Motor neuron (in vitro differentiated cells): ENCODE data around the gene SRCAP. TPM values are rescaled to one million over a fixed set of nuclear protein-coding genes. Genes with fewer than 3 reads are reported as not detected.

Experiments used
- ATAC-seq, 8 experiments: fragments of 200-7000 bp; cut with Tn5 transposase; replicated peaks in 6 of 8; 2 replicates each; pipeline ENCODE4 v1.8.0; 2021; ENCODE audit warnings: mild to moderate bottlenecking in 8 of 8, moderate library complexity in 8 of 8
- H3K27ac ChIP-seq, 2 donors: fragments of 250-450 bp; sonication (Bioruptor Pico); 2 replicates each; pipeline ENCODE4 v1.9.0; 2021; ENCODE audit warnings: antibody characterized with exemption in 2 of 2, mild to moderate bottlenecking in 2 of 2, moderate library complexity in 1 of 2
- H3K4me1 ChIP-seq, 2 donors: fragments of 250-450 bp; sonication (Bioruptor Pico); replicated peaks in 1 of 2; 2 replicates each; pipeline ENCODE4 v1.6.1; 2021; ENCODE audit warnings: antibody characterized with exemption in 2 of 2, mild to moderate bottlenecking in 2 of 2, moderate library complexity in 1 of 2
- H3K4me3 ChIP-seq, 5 donors: fragments of 250-450 bp; sonication (Bioruptor Pico); 2 replicates each; pipeline ENCODE4 v1.9.0; 2021; ENCODE audit warnings: antibody characterized with exemption in 5 of 5, mild to moderate bottlenecking in 5 of 5, moderate library complexity in 4 of 5
- WGBS, 10 experiments: fragments of 450-650 bp; shearing (Covaris generic); methylation state at CpG; one replicate each; pipeline ENCODE4 v1.0.0; 2022; 5-methylcytosine and 5-hydroxymethylcytosine counted together
- in situ Hi-C, 9 experiments: fragments of 400-800 bp; cut with MboI; loops; one replicate each; pipeline ENCODE4 v1.15.0; 2021; ENCODE audit warnings: low sequenced_read_pairs in 9 of 9, low pct_unique_long_range_greater_than_20kb in 2 of 9; ENCODE audit not compliant: unreplicated experiment in 9 of 9
- total RNA-seq, 8 experiments: library from RNA; unstranded; fragments of 300-600 nt; gene quantifications; 2 replicates each; pipeline versions ENCODE4 v1.2.3 to v1.2.4, GENCODE V29; 2022

The SRCAP gene
- total RNA-seq, 8 experiments from 2014 or later: 6.1 to 47.8 (median 11.3) TPM

DNA sequence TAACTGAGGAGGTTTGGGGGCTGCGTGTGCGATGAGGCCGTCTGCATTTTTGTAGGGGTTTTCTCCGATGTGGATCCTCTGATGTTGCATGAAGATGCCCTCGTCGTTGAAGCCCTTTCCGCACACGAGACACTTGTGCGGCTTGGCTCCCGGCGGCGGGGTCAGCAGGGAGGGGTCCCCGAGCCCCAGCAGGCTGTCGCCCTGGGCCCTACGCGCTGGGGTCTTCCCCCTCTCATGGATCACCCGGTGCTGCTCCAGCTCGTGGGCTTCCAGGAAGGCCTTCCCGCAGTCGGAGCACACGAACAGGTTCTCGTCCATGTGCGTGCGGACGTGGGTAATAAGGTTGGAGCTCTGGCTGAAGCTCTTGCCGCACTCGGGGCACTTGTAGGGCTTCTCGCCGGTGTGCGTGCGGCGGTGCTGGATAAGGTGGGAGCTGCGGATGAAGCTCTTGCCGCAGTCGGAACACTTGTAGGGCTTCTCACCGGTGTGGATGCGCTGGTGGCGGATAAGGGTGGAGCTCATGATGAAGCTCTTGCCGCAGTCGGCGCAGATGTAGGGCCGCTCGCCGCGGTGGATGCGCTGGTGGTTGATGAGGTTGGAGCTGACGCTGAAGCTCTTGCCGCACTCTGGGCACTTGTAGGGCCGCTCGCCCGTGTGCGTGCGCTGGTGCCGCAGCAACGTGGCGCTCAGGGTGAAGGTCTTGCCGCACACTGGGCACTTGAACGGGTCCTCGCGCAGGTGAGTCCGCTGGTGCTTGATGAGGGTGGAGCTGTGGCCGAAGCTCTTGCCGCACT is 83.7 kb downstream of the SRCAP start:
- Histone ChIP-seq H3K4me3 (no peak overlapping the region), H3K4me1 (peaks cover 8 to 9% of the 10 kb centered on the region in 2 donors), H3K27ac (no peak overlapping the region)
- in situ Hi-C loops: loop anchor here in 2 of 9 experiments (25.0 kb wide), 1 partner anchor 105 kb away; the partner anchor contains the start of genes BCL7C (in 2 of the 2) and CTF1 (in 2 of the 2)
- no peak for ATAC-seq
- 84 to 99% (median 97%) methylated on average over 8 to 29 of the region's 63 CpGs; no CpG with 5 or more reads in 4 of the 10 experiments for WGBS, 10 experiments

DNA sequence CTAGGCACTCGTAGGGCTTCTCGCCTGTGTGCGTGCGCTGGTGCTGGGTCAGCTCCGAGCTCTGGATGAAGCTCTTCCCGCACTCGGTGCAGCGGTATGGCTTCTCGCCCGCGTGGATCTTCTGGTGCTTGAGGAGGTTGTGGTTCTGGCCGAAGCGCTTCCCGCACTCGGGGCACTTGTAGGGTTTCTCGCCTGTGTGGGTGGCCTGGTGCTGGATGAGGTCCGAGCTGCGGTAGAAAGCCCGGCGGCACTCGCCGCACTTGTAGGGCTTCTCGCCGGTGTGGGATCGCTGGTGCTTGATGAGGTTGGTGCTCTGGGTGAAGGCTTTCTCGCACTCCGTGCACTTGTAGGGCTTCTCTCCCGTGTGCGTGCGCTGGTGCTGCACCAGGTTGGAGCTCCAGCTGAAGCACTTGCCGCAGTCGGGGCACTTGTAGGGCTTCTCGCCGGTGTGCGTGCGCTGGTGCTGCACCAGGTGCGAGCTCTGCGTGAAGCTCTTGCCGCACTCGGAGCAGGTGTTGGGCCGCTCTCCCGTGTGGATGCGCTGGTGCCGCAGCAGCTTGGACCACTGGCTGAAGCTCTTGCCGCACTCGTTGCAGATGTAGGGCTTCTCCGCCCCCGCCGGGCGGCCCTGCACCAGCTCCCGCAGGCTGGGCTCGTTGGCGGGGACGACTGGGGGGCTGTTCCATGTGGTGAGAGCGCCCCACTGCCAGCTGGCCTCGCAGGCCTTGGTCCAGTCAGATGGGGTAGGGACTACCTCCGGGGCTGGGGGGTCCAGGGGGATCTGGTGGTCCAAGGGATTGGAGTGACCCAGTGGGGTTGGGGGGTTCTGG is 84.5 kb downstream of the SRCAP start:
- in situ Hi-C loops: loop anchor here in 2 of 9 experiments (25.0 kb wide), 1 partner anchor 104 kb away; the partner anchor contains the start of genes BCL7C (in 2 of the 2) and CTF1 (in 2 of the 2)

DNA sequence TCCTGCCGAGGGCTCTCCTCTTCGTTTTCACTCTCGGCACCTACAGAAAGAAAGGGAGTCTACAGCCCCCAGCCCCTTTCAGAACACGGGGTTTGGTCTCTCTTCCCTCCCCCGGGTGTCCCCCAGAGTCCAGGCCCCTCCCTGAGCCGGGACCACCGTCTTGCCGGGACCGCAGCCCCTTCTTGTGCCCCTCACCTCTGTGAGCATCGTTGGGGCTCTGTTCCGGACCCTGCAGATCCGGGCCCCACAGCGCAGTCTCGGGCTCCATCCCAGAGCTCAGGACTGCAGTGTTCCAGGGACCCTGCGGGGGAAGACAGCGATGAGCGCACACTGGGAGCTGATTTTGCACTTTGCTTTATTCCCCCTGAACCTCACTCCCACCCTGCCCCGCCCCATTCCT is 85.2 kb downstream of the SRCAP start:
- in situ Hi-C loops: loop anchor here in 2 of 9 experiments (25.0 kb wide), 1 partner anchor 103 kb away; the partner anchor contains the start of genes BCL7C (in 2 of the 2) and CTF1 (in 2 of the 2)
- H3K4me1 ChIP-seq: peaks cover 6 to 12% of the 10 kb centered on the region in 2 donors
- no peak overlapping the region for H3K27ac ChIP-seq
- WGBS, 10 experiments: no CpG with 5 or more reads among the region's 18 CpGs
- no peak overlapping the region for H3K4me3 ChIP-seq
- ATAC-seq: no peak

More for the DNA sequence above, 84.5 kb downstream of the SRCAP start:
- no peak overlapping the region for H3K4me3 ChIP-seq
- H3K4me1 ChIP-seq: peaks cover 7 to 12% of the 10 kb centered on the region in 2 donors
- WGBS, 10 experiments: 93 to 100% (median 98%) methylated on average over 3 to 13 of the region's 57 CpGs; no CpG with 5 or more reads in 5 of the 10 experiments
- no peak overlapping the region for H3K27ac ChIP-seq
- ATAC-seq: no peak

GRCh38 chr16:30785126-30786106 is 86.4 kb downstream of the SRCAP start:
- ATAC-seq: no peak
- H3K4me3 ChIP-seq: peak overlapping the region; percentile 94 to 100 (median 98)
- WGBS, 10 experiments: 43 to 100% (median 79%) methylated on average over 1 to 7 of the region's 7 CpGs
- peak overlapping the region in 1 of 2 donors; percentile 96 for H3K27ac ChIP-seq
- H3K4me1 ChIP-seq: peaks cover 6 to 12% of the 10 kb centered on the region in 2 donors
- in situ Hi-C loops: loop anchor here in 2 of 9 experiments (25.0 kb wide), 1 partner anchor 102 kb away; the partner anchor contains the start of genes BCL7C (in 2 of the 2) and CTF1 (in 2 of the 2)

DNA sequence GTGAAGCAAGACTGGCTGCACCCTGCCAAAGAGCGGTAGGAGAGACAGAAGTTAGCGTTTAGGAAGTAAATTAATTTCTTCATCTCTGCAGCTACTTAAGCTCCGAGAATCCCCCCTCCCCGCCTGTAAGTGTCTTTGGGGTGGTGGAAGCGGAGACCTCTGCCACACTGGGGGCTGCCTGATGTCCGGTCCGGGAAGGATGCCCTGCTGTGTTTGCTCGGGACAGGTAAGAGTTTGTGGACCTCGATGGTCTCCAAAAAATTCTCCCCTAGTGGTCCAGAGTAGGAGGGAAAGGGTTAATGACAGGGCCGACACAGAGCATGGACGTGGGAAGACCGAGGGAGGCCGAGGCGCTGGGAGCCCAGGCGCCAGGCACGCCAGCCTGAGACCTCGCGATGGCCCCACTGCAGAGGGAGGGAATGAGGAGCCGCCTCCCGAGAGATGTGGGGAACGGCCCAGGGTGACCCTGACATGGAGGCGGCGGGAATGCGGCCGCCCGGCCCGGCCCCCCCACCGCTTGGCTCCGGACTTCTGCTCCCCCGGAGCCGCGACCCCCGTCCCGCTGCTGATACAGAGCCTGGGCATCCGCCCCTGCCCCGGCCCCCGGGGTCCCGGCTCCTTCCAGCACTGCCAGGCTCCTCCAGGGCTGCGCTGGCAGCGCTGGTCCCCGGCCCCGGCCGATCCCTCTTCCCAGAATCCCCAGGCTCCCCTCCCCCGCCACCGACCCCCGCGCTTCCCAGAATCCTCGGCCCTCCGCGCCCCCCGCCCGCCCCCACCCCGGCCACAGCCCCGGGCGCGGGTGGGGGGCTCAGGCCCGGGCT is 87.4 kb downstream of the SRCAP start:
- Histone ChIP-seq H3K27ac (peak overlapping the region; percentile 93 to 96), H3K4me1 (peaks cover 6 to 12% of the 10 kb centered on the region in 2 donors), H3K4me3 (peak overlapping the region; percentile 94 to 100 (median 98))
- peak; percentile 77 to 91 (median 81) for ATAC-seq
- WGBS, 10 experiments: 0 to 40% (median 9%) methylated on average over 1 to 14 of the region's 57 CpGs; no CpG with 5 or more reads in 6 of the 10 experiments
- in situ Hi-C loops: loop anchor here in 2 of 9 experiments (25.0 kb wide), 1 partner anchor 101 kb away; the partner anchor contains the start of genes BCL7C (in 2 of the 2) and CTF1 (in 2 of the 2)

GRCh38 chr16:30786936-30787612 is 88.1 kb downstream of the SRCAP start, which contains the start of gene ZNF629:
ZNF629 (minus strand) TSS chr16:30787205; CDS start chr16:30784482, 2,723 bp downstream.
- peak within 1 kb of the TSS; percentile 94 to 100 (median 98) for H3K4me3 ChIP-seq
- WGBS, 10 experiments: 0 to 33% (median 0%) methylated on average over 1 to 2 of the region's 37 CpGs; no CpG with 5 or more reads in 7 of the 10 experiments
- peak; percentile 70 to 86 (median 82) for ATAC-seq
- H3K27ac ChIP-seq: peak within 1 kb of the TSS; percentile 93 to 96
- in situ Hi-C loops: loop anchor here in 2 of 9 experiments (25.0 kb wide), 1 partner anchor 100 kb away; the partner anchor contains the start of genes BCL7C (in 2 of the 2) and CTF1 (in 2 of the 2)
- peaks cover 6 to 12% of the 10 kb centered on the region in 2 donors for H3K4me1 ChIP-seq

- in situ Hi-C loops: loop anchor here in 2 of 9 experiments (25.0 kb wide), 1 partner anchor 100 kb away; the partner anchor contains the start of genes BCL7C (in 2 of the 2) and CTF1 (in 2 of the 2)
- Histone ChIP-seq H3K4me3 (peak overlapping the region; percentile 94 to 100 (median 98)), H3K4me1 (peaks cover 6 to 12% of the 10 kb centered on the region in 2 donors), H3K27ac (peak overlapping the region; percentile 93 to 96)
- WGBS, 10 experiments: 25 to 100% (median 59%) methylated on average over 1 to 9 of the region's 11 CpGs; no CpG with 5 or more reads in 2 of the 10 experiments
- no peak for ATAC-seq
Measured at GRCh38 chr16:30787613-30788378, 88.8 kb downstream of the SRCAP start.
